Measurements from ENCODE around the gene SH3D21. TPM values are rescaled to one million over a fixed set of nuclear protein-coding genes. Genes with fewer than 3 reads are reported as not detected.

Gene SH3D21
- total and polyA plus RNA-seq, 10 of the 15 experiments (the other 5 are each of a cell fraction or from before 2014, with no cell fraction given) = 0.06 to 5.9 (median 2.4) TPM

DNA sequence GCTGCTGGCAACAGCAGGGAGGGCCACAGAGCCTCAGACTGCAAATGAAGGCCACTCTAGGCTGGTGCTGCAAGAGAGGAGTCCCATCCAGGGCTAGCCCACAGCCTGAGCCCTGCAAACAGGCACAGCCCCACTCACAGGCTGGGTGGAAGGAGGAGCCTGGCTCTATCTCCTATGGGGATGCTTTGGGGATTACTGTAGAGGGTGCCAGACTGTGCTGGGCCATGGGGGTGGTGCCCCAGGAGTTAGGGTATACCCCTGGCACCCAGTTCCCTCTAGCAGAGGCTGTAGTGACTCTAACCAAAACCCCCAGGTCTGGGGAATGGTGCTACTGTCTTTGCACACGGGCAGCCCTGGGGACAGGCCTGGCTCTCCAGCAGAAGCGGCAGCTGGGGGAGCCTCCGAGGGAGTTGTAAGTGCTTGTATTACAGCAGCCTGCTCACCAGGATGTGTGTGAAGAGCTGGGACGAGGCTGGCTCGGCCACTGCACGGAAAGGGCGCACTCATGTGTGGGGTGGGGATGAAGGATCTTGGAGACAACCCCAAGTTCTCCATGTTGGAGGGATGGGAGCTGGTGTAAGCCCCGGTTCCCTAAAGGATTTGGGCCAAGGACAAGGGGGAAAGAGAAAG lies 40.7 kb downstream of the SH3D21 start:
- Histone ChIP-seq H3K4me1 (ENCODE audit: control insufficient read depth, insufficient read depth, low read length) (peaks cover 37% of the 10 kb centered on the region), H4K20me1 (ENCODE audit: control insufficient read depth, insufficient read depth) (no peaks in the 10 kb centered on the region), H3K36me3 (ENCODE audit: control insufficient read depth in 2 of 2, insufficient read depth in 2 of 2, low read length in 1 of 2) (peaks cover 17 to 18% of the 10 kb centered on the region in 2 experiments; a peak in 3 of 4 replicates), H2AFZ (ENCODE audit: control insufficient read depth, low read depth, low read length) (no peak overlapping the region), H3K9me3 (replicated peaks; ENCODE audit: control insufficient read depth, insufficient read depth, low read length) (no peaks in the 10 kb centered on the region), H3K4me3 (no peak overlapping the region), H3K79me2 (ENCODE audit: control insufficient read depth, insufficient read depth, low read length) (no peaks in the 10 kb centered on the region; the same call in 1 of the 2 replicates), H3K27me3 (replicated peaks in 1 of 2; ENCODE audit: control insufficient read depth in 2 of 2, insufficient read depth in 2 of 2, low read length in 1 of 2) (no peaks in the 10 kb centered on the region), H3K4me2 (ENCODE audit: control insufficient read depth, insufficient read depth) (no peak overlapping the region), H3K9ac (ENCODE audit: control insufficient read depth, insufficient read depth, low read length) (no peak overlapping the region), H3K27ac (ENCODE audit: control insufficient read depth, insufficient read depth) (no peak overlapping the region)
- no TSS peak for BruUV-seq (replicated peaks)
- DNase-seq (ENCODE audit: low read depth, low spot score) (no peak), FAIRE-seq (no peak), ATAC-seq (no peak)
- CTCF ChIA-PET = interaction anchor here (13.5 kb wide), 1 partner anchor 20 kb away, joined by 157 read pairs; no protein-coding TSS in a partner anchor
- RAD21 ChIA-PET (ENCODE audit: unreplicated experiment) = interaction anchor here (2.8 kb wide), 1 partner anchor 39 kb away, joined by 11 read pairs; the partner anchor contains the start of gene STK40
- in situ Hi-C loops (cut with MboI) (loop anchor here (5.0 kb wide), 1 partner anchor 75 kb away; no protein-coding TSS in a partner anchor), intact Hi-C loops (cut with micrococcal nuclease; ENCODE audit: unreplicated experiment) (no loop called here)
- SMC1A ChIA-PET (ENCODE audit: uncharacterized antibody, unreplicated experiment) = interaction anchor here (0.9 to 1.6 kb wide), 3 partner anchors 52 to 75 kb away, joined by 4 to 7 read pairs (median 4); no protein-coding TSS in a partner anchor
- 93% methylated on average over 8 of the region's 8 CpGs for WGBS (ENCODE audit: insufficient coverage, insufficient replicate concordance, low lambda C conversion rate, missing lambda C conversion rate)
- POLR2A ChIA-PET = no interaction called here
- TF ChIP-seq MXI1 (IDR thresholded peaks at IDR 0.05; ENCODE audit: low read depth, low read length) (no peak), PML (IDR thresholded peaks at IDR 0.05; ENCODE audit: low read length) (no peak), WRNIP1 (IDR thresholded peaks at IDR 0.05; ENCODE audit: borderline replicate concordance, low read depth, low read length) (no peak), NR2C2 (IDR thresholded peaks at IDR 0.05; ENCODE audit: borderline replicate concordance, control insufficient read depth, insufficient read length, low read depth) (no peak), BACH1 (IDR thresholded peaks at IDR 0.05; ENCODE audit: borderline replicate concordance) (no peak), RCOR1 (conservative IDR thresholded peaks at IDR 0.05; ENCODE audit: low read depth, low read length) (no peak), EGR1 (IDR thresholded peaks at IDR 0.05; ENCODE audit: borderline replicate concordance in 1 of 2, low read depth in 2 of 2, low read length in 2 of 2) (no peak), YY1 (IDR thresholded peaks at IDR 0.05; ENCODE audit: low read depth, low read length) (no peak), SREBF2 (IDR thresholded peaks at IDR 0.05; ENCODE audit: low read length) (no peak), NR2F1 (conservative IDR thresholded peaks at IDR 0.05) (no peak), RAD51 (IDR thresholded peaks at IDR 0.05) (no peak), TCF3 (IDR thresholded peaks at IDR 0.05; ENCODE audit: borderline replicate concordance, insufficient read depth, low read depth, low read length) (no peak), TAF1 (IDR thresholded peaks at IDR 0.05; ENCODE audit: borderline replicate concordance, low read depth, low read length) (no peak)
- TF ChIP-seq, protein P1, sequence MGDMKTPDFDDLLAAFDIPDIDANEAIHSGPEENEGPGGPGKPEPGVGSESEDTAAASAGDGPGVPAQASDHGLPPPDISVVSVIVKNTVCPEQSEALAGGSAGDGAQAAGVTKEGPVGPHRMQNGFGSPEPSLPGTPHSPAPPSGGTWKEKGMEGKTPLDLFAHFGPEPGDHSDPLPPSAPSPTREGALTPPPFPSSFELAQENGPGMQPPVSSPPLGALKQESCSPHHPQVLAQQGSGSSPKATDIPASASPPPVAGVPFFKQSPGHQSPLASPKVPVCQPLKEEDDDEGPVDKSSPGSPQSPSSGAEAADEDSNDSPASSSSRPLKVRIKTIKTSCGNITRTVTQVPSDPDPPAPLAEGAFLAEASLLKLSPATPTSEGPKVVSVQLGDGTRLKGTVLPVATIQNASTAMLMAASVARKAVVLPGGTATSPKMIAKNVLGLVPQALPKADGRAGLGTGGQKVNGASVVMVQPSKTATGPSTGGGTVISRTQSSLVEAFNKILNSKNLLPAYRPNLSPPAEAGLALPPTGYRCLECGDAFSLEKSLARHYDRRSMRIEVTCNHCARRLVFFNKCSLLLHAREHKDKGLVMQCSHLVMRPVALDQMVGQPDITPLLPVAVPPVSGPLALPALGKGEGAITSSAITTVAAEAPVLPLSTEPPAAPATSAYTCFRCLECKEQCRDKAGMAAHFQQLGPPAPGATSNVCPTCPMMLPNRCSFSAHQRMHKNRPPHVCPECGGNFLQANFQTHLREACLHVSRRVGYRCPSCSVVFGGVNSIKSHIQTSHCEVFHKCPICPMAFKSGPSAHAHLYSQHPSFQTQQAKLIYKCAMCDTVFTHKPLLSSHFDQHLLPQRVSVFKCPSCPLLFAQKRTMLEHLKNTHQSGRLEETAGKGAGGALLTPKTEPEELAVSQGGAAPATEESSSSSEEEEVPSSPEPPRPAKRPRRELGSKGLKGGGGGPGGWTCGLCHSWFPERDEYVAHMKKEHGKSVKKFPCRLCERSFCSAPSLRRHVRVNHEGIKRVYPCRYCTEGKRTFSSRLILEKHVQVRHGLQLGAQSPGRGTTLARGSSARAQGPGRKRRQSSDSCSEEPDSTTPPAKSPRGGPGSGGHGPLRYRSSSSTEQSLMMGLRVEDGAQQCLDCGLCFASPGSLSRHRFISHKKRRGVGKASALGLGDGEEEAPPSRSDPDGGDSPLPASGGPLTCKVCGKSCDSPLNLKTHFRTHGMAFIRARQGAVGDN (IDR thresholded peaks at IDR 0.05) = no peak
- TF ChIP-seq, protein P2, sequence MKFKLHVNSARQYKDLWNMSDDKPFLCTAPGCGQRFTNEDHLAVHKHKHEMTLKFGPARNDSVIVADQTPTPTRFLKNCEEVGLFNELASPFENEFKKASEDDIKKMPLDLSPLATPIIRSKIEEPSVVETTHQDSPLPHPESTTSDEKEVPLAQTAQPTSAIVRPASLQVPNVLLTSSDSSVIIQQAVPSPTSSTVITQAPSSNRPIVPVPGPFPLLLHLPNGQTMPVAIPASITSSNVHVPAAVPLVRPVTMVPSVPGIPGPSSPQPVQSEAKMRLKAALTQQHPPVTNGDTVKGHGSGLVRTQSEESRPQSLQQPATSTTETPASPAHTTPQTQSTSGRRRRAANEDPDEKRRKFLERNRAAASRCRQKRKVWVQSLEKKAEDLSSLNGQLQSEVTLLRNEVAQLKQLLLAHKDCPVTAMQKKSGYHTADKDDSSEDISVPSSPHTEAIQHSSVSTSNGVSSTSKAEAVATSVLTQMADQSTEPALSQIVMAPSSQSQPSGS (IDR thresholded peaks at IDR 0.05; ENCODE audit: low read length) = no peak
